SU-DHL-6 (cell line): ENCODE data around the gene KRT2.

Source experiments
- H2AFZ ChIP-seq: fragments of 200-600 bp; sonication (generic); 2 replicates; pipeline ENCODE4 v1.6.1; 2014; ENCODE audit warnings: low read depth, mild to moderate bottlenecking, moderate library complexity, mixed read lengths, antibody characterized with exemption, low read length; ENCODE audit not compliant: severe bottlenecking
- H3F3A ChIP-seq: fragments of 200-600 bp; shearing (Covaris generic); 2 replicates; pipeline ENCODE4 v1.6.0; 2016; ENCODE audit warnings: antibody characterized with exemption, mild to moderate bottlenecking; ENCODE audit not compliant: insufficient read depth
- H3K27ac ChIP-seq: fragments of 200-600 bp; sonication (generic); 2 replicates; pipeline ENCODE4 v1.5.1; 2016; ENCODE audit warnings: low read depth, mild to moderate bottlenecking, low read length, moderate library complexity, mixed read lengths
- H3K27me3 ChIP-seq: fragments of 200-600 bp; sonication (generic), shearing (Covaris generic); 2 replicates; pipeline ENCODE4 v1.6.0; 2014; ENCODE audit warnings: mild to moderate bottlenecking, low read length
- H3K36me3 ChIP-seq: fragments of 200-600 bp; sonication (generic); 2 replicates; pipeline ENCODE4 v1.6.1; 2014; ENCODE audit warnings: mild to moderate bottlenecking, low read length, mixed read lengths
- H3K4me2 ChIP-seq: fragments of 300-600, 200-600 bp; shearing (Covaris generic), sonication (generic); 2 replicates; pipeline ENCODE4 v1.6.0; 2014; ENCODE audit warnings: low read length, low read depth, mild to moderate bottlenecking; ENCODE audit not compliant: poor library complexity, severe bottlenecking
- H3K4me3 ChIP-seq: fragments of 200-600 bp; sonication (generic); 2 replicates; pipeline ENCODE4 v1.5.1; 2014; ENCODE audit warnings: antibody characterized with exemption, low read length, mild to moderate bottlenecking, mixed read lengths; ENCODE audit not compliant: insufficient read depth, poor library complexity, severe bottlenecking
- H3K79me2 ChIP-seq: fragments of 200-600 bp; sonication (generic); 2 replicates; pipeline ENCODE4 v1.6.1; 2014; ENCODE audit warnings: mild to moderate bottlenecking, low read length, moderate library complexity; ENCODE audit not compliant: insufficient read depth
- H3K9ac ChIP-seq: fragments of 200-600 bp; sonication (generic); 2 replicates; pipeline ENCODE4 v1.7.0; 2014; ENCODE audit warnings: mild to moderate bottlenecking, low read length
- H3K9me2 ChIP-seq: fragments of 200-600 bp; sonication (generic); replicated peaks from 2 replicates; pipeline ENCODE4 v1.6.1; 2014; ENCODE audit warnings: low read length; ENCODE audit not compliant: insufficient read depth
- H3K9me3 ChIP-seq: fragments of 200-600 bp; sonication (generic); 2 replicates; pipeline ENCODE4 v1.6.1; 2014; ENCODE audit warnings: low read length, mixed read lengths; ENCODE audit not compliant: insufficient read depth
- H4K20me1 ChIP-seq: fragments of 200-600 bp; sonication (generic); 2 replicates; pipeline ENCODE4 v1.6.1; 2014; ENCODE audit warnings: low read depth, mild to moderate bottlenecking, antibody characterized with exemption, low read length, moderate library complexity, mixed read lengths
- EZH2phosphoT487 ChIP-seq: fragments of 200-600 bp; sonication (generic), shearing (Covaris generic); conservative IDR thresholded peaks from 2 replicates; pipeline ENCODE4 v1.6.1; 2018; ENCODE audit warnings: mild to moderate bottlenecking, antibody characterized with exemption, low read length, moderate library complexity, mixed read lengths
- TF ChIP-seq, protein P1 (sequence below): fragments of 200-600 bp; sonication (generic); IDR thresholded peaks from one replicate; pipeline ENCODE4 v1.5.1; 2017; ENCODE audit warnings: antibody characterized with exemption, mild to moderate bottlenecking, low read length, moderate library complexity; ENCODE audit not compliant: insufficient read depth, poor library complexity, severe bottlenecking

The KRT2 gene

DNA sequence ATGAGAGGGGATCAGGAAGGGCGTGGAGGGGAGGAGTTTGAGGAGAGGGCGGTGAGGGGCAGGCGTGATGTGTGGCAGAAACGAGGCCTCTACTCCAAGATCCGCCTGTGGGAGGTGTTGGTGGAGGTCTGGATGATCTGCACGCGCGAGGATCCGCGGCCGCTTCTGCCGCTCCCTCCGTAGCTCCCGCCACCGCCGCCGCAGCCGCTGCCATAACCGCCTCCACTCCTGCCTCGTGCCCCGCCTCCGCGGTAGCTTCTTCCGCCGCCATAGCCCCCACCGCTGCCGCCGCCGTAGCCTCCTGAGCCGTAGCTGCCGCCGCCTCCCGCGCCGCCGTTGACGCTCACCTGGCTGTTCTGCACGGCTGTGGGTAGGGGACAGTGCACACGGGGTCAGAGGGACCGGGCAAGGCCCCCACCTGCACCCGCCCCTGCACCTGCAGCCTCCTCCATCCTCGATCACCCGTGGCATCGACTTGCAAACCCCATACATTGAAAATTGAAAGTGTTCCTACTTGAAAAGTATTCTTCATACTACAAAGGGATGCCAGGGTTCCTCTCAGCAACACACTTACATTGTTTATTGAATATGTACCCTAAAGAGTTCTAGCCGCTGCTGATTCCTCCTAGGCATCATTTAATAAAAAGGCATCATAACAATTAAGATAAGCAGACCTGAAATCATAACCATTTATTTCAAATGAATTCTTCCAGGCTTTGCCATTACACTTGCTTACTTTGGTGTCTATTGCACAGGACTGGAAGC, 39.2 kb upstream of the KRT2 start:
- Histone ChIP-seq H3K9me2 (no peaks in the 10 kb centered on the region), H3K4me3 (no peak overlapping the region), H3K4me2 (no peak overlapping the region), H3K9ac (no peak overlapping the region), H3K27ac (no peak overlapping the region), H3K9me3 (no peaks in the 10 kb centered on the region), H4K20me1 (no peaks in the 10 kb centered on the region), H3F3A (no peaks in the 10 kb centered on the region), H3K27me3 (no peaks in the 10 kb centered on the region), H3K79me2 (no peaks in the 10 kb centered on the region), H2AFZ (no peak overlapping the region), H3K36me3 (no peaks in the 10 kb centered on the region)
- TF ChIP-seq, protein P1, sequence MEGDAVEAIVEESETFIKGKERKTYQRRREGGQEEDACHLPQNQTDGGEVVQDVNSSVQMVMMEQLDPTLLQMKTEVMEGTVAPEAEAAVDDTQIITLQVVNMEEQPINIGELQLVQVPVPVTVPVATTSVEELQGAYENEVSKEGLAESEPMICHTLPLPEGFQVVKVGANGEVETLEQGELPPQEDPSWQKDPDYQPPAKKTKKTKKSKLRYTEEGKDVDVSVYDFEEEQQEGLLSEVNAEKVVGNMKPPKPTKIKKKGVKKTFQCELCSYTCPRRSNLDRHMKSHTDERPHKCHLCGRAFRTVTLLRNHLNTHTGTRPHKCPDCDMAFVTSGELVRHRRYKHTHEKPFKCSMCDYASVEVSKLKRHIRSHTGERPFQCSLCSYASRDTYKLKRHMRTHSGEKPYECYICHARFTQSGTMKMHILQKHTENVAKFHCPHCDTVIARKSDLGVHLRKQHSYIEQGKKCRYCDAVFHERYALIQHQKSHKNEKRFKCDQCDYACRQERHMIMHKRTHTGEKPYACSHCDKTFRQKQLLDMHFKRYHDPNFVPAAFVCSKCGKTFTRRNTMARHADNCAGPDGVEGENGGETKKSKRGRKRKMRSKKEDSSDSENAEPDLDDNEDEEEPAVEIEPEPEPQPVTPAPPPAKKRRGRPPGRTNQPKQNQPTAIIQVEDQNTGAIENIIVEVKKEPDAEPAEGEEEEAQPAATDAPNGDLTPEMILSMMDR: no peak
- TF ChIP-seq EZH2phosphoT487: no peak

DNA sequence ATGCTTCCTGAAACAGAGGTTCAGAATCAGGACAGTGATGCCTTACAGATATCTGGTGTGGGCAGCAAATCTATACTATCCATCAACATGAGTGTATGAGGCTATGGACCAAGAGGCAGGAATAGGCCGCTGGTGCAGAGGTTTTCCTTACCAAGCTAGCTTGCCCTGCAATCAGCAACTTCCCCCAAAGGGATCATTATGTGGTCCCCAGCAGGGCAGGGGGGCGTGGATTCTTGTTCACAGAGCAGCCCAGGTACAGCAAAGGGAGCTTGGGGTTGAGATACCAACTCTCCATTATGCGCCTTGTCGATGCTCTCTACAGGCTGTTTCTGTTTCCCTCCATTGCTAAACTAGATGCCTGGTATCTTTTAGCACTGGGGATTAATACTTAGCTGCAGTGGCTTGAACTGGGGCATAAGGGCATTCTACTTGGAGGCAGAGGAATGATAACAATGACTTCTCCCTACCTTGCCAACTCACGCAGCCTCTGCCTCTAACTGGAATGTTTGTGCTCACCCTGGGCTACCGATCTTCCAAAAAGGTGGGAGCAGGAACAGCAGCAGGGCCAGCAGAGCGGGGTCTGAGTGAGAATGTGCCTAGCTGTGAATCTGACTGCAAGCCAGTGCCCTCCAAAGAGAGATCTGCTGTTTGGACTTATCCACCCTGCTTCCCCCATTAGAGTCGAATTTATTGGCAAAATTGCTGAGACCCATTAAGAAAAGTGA, 38.5 kb upstream of the KRT2 start:
- Histone ChIP-seq H3K9ac (no peak overlapping the region), H3K27ac (no peak overlapping the region), H3F3A (no peaks in the 10 kb centered on the region), H3K4me2 (no peak overlapping the region), H3K27me3 (no peaks in the 10 kb centered on the region), H2AFZ (no peak overlapping the region), H4K20me1 (no peaks in the 10 kb centered on the region), H3K36me3 (no peaks in the 10 kb centered on the region), H3K4me3 (no peak overlapping the region), H3K9me2 (no peaks in the 10 kb centered on the region), H3K79me2 (no peaks in the 10 kb centered on the region), H3K9me3 (no peaks in the 10 kb centered on the region)
- no peak for TF ChIP-seq EZH2phosphoT487
- TF ChIP-seq, protein P1: no peak

DNA sequence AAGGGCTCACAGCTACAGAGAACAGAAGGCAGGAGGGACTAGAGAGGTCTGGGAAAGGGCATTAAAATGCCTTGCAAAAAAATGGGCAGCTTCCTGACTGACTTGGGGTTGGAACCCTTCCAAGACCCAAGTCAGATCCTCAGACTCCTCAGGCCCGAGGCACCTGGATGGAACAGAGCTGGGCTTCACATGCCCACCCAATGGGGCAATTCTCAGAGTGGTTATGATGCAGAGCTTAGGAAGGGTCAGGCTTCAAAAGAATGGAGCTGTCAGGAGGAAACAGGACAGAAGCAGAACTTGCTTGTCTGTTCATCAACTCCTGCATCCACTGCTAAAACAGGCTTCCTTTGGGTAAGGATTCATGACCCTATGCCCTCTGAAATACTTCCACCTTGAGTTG, 37.9 kb upstream of the KRT2 start:
- Histone ChIP-seq H3K79me2 (no peaks in the 10 kb centered on the region), H3K4me3 (no peak overlapping the region), H3K27me3 (no peaks in the 10 kb centered on the region), H3K9me3 (no peaks in the 10 kb centered on the region), H3F3A (no peaks in the 10 kb centered on the region), H3K9me2 (no peaks in the 10 kb centered on the region), H3K9ac (no peak overlapping the region), H3K27ac (no peak overlapping the region), H4K20me1 (no peaks in the 10 kb centered on the region), H2AFZ (no peak overlapping the region), H3K36me3 (no peaks in the 10 kb centered on the region), H3K4me2 (no peak overlapping the region)
- TF ChIP-seq EZH2phosphoT487: no peak
- TF ChIP-seq, protein P1: no peak
